GM10266 (cell line): ENCODE measurements around the gene CHD6.

Experiments used
- DNase-seq: peaks from one replicate; pipeline ENCODE4 v3.0.0; 2012; ENCODE audit errors: extremely low spot score
- CTCF ChIP-seq: IDR thresholded peaks from 2 replicates; pipeline ENCODE4 v1.5.1; 2012; ENCODE audit warnings: mild to moderate bottlenecking, low read depth; ENCODE audit not compliant: control insufficient read depth, insufficient read depth; ENCODE audit errors: missing control alignments

CHD6 gene

GRCh38 chr20:41476446-41476845 lies 141.7 kb downstream of the CHD6 start:
- no peak for DNase-seq
- TF ChIP-seq CTCF, result no peak

GRCh38 chr20:41476013-41476441 lies 142.2 kb downstream of the CHD6 start:
- no peak for DNase-seq
- no peak for TF ChIP-seq CTCF

DNA sequence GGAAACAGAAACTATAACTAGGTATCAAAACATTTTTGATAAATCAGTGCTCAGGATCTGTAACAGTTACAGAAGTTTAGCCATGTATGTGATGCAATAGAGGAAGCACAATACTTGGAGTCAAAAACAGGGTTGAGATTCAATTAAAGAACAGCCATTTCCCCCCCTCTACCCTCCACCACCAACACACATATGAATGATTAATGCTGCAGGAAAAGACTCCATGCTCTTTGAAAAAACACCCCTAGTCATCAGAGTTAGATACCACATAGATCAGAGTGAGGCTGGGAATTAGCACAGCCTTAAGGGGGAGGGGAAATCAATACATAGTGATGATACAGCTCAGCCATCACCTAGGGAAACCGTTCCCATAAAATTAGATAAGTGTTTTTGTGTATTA lies 142.7 kb downstream of the CHD6 start:
- no peak for TF ChIP-seq CTCF

GRCh38 chr20:41470362-41471095 lies 147.6 kb downstream of the CHD6 start:
- TF ChIP-seq CTCF, result no peak
- no peak for DNase-seq

More for the DNA sequence above, 142.7 kb downstream of the CHD6 start:
- DNase-seq, result no peak

- TF ChIP-seq CTCF, result no peak
- no peak for DNase-seq
Measured at GRCh38 chr20:41469868-41470267, 148.3 kb downstream of the CHD6 start.

- no peak for TF ChIP-seq CTCF
- DNase-seq, result no peak
Measured at GRCh38 chr20:41468994-41469600, 149.1 kb downstream of the CHD6 start.

- no peak for TF ChIP-seq CTCF
- DNase-seq, result no peak
Measured at GRCh38 chr20:41467690-41468089, 150.5 kb downstream of the CHD6 start.
